ENCODE measurements around the gene IPP. TPM values are rescaled to one million over a fixed set of nuclear protein-coding genes. Genes with fewer than 3 reads are reported as not detected.

The IPP gene
- total and polyA plus RNA-seq, 2 of the 8 experiments (the other 6 are each of a cell fraction or from before 2014, with no cell fraction given) = 1.4 to 5.6 TPM

- peaks cover 3 to 54% of the 10 kb centered on the region in 2 experiments for H3K79me2 ChIP-seq (ENCODE audit: control insufficient read depth in 1 of 2, insufficient read depth in 2 of 2, low read length in 2 of 2)
- no peak overlapping the region for H3K4me3 ChIP-seq (ENCODE audit: extremely low read depth in 1 of 4, insufficient read depth in 2 of 4, low read depth in 3 of 4, low read length in 4 of 4)
- FAIRE-seq (no peak), DNase-seq (ENCODE audit: low read depth in 1 of 2, low spot score in 2 of 2) (no peak)
- H4K8ac ChIP-seq (ENCODE audit: extremely low read depth, insufficient read depth, low read length) = no peak overlapping the region
- no peak overlapping the region for H2BK120ac ChIP-seq (replicated peaks; ENCODE audit: low read depth, low read length)
- no peak for TF ChIP-seq RBBP5 (IDR thresholded peaks at IDR 0.05; ENCODE audit: borderline replicate concordance, low read depth, low read length)
- TF ChIP-seq YY1 (IDR thresholded peaks at IDR 0.05; ENCODE audit: low read depth, low read length) = no peak
- TF ChIP-seq EP300 (IDR thresholded peaks at IDR 0.05; ENCODE audit: borderline replicate concordance in 1 of 2, low read depth in 2 of 2, low read length in 2 of 2) = no peak
- no peak for TF ChIP-seq SP4 (IDR thresholded peaks at IDR 0.05; ENCODE audit: low read length)
- TF ChIP-seq FOSL1 (IDR thresholded peaks at IDR 0.05; ENCODE audit: insufficient read depth, low read depth, low read length) = no peak
- H3K14ac ChIP-seq (ENCODE audit: insufficient read length) = no peak overlapping the region
- H3K23me2 ChIP-seq (ENCODE audit: low read depth, low read length) = no peaks in the 10 kb centered on the region
- no peak overlapping the region for H2AFZ ChIP-seq (ENCODE audit: low read length)
- no peaks in the 10 kb centered on the region for H3K27me3 ChIP-seq (replicated peaks in 1 of 4; ENCODE audit: control insufficient read depth in 3 of 4, extremely low read depth in 1 of 4, insufficient read depth in 3 of 4, low read length in 3 of 4)
- ChIA-PET POLR2A (ENCODE audit: partially characterized antibody) (interaction anchor here (1.0 kb wide), 1 partner anchor 26 kb away, joined by 4 read pairs; the partner anchor contains the start of gene GPBP1L1), CTCF (ENCODE audit: partially characterized antibody) (interaction anchor here (0.7 to 1.1 kb wide), 2 partner anchors 13 to 80 kb away, joined by 3 read pairs; no protein-coding TSS in a partner anchor)
- no peak overlapping the region for H3K9ac ChIP-seq (replicated peaks in 1 of 4; ENCODE audit: extremely low read depth in 1 of 4, low read depth in 3 of 4, low read length in 3 of 4)
- H3K18ac ChIP-seq (ENCODE audit: extremely low read depth, low read length) = no peak overlapping the region
- no peak overlapping the region for H2AK5ac ChIP-seq (ENCODE audit: low read depth, low read length)
- WGBS, 2 experiments (ENCODE audit: extremely low coverage in 1 of 2, insufficient coverage in 1 of 2, insufficient read length in 1 of 2, insufficient replicate concordance in 2 of 2, low coverage in 1 of 2, low lambda C conversion rate in 2 of 2, missing lambda C conversion rate in 1 of 2) = 93% methylated on average over 2 of the region's 2 CpGs; no CpG with 5 or more reads in 1 of the 2 experiments
- H2BK20ac ChIP-seq (ENCODE audit: low read length) = no peak overlapping the region
- no peak overlapping the region for H2BK15ac ChIP-seq (ENCODE audit: low read length)
- H4K91ac ChIP-seq (replicated peaks; ENCODE audit: insufficient read length, low read length) = no peak overlapping the region
- peaks cover 3% of the 10 kb centered on the region; the same call in 1 of the 2 replicates for H3K79me1 ChIP-seq (ENCODE audit: low read depth, low read length)
- H2BK5ac ChIP-seq (ENCODE audit: low read depth, low read length) = no peak overlapping the region
- no peak overlapping the region for H4K5ac ChIP-seq (ENCODE audit: insufficient read length, low read depth, low read length)
- H3K23ac ChIP-seq (ENCODE audit: insufficient read length) = no peak overlapping the region
- H3K27ac ChIP-seq (ENCODE audit: low read depth, low read length) = no peak overlapping the region
- H3K4me1 ChIP-seq (replicated peaks in 1 of 4; ENCODE audit: control insufficient read depth in 3 of 4, insufficient read depth in 4 of 4, low read length in 3 of 4) = no peaks in the 10 kb centered on the region
- peaks cover 19 to 56% (median 33%) of the 10 kb centered on the region in 4 experiments for H3K36me3 ChIP-seq (ENCODE audit: control insufficient read depth in 2 of 4, insufficient read depth in 4 of 4, low read length in 3 of 4)
- no peaks in the 10 kb centered on the region for H3K9me3 ChIP-seq (ENCODE audit: insufficient read depth in 2 of 2, low read depth in 1 of 2, low read length in 1 of 2)
- H3K4me2 ChIP-seq (ENCODE audit: insufficient read depth in 1 of 2, low read depth in 2 of 2, low read length in 2 of 2) = no peak overlapping the region
- no peak overlapping the region for H3K56ac ChIP-seq (replicated peaks; ENCODE audit: insufficient read length, low read depth, low read length)
- H3K4ac ChIP-seq (replicated peaks; ENCODE audit: insufficient read length, low read depth, low read length) = no peak overlapping the region
- no peak overlapping the region for H2BK12ac ChIP-seq (ENCODE audit: low read depth, low read length)
- peaks cover 0 to 7% of the 10 kb centered on the region in 2 experiments for H4K20me1 ChIP-seq (replicated peaks in 1 of 2; ENCODE audit: control insufficient read depth in 1 of 2, insufficient read depth in 2 of 2, low read length in 2 of 2)
Observed at GRCh38 chr1:45660336-45660735, 90.1 kb downstream of the IPP start.
